ENCODE data around the gene SUGT1.

GRCh38 chr13:52744842-52745375 is 92.3 kb downstream of the SUGT1 start:
- TF ChIP-seq CTCF (IDR thresholded peaks at IDR 0.05; ENCODE audit: low read depth, low read length) (no peak), POLR2A (IDR thresholded peaks at IDR 0.05; ENCODE audit: extremely low read depth, insufficient read length) (no peak), MAX (IDR thresholded peaks at IDR 0.05; ENCODE audit: low read depth, low read length) (no peak), MYC (IDR thresholded peaks at IDR 0.05; ENCODE audit: low read depth, low read length) (no peak)

Data from NB4 (cell line).